Neural progenitor cell (in vitro differentiated cells): ENCODE data around the gene CYBC1.

Experiments
- EZH2phosphoT487 ChIP-seq: fragments of 200-600 bp; sonication (generic); IDR thresholded peaks from 2 replicates; pipeline ENCODE4 v1.6.1; 2017; ENCODE audit warnings: antibody characterized with exemption
- TF ChIP-seq, protein P1 (sequence below): fragments of 200-600 bp; sonication (generic); IDR thresholded peaks from 2 replicates; pipeline ENCODE4 v1.5.1; 2017; ENCODE audit warnings: antibody characterized with exemption, mild to moderate bottlenecking

GRCh38 chr17:82400830-82401229 lies 49.7 kb downstream of the CYBC1 start:
- no peak for TF ChIP-seq EZH2phosphoT487
- TF ChIP-seq, protein P1, sequence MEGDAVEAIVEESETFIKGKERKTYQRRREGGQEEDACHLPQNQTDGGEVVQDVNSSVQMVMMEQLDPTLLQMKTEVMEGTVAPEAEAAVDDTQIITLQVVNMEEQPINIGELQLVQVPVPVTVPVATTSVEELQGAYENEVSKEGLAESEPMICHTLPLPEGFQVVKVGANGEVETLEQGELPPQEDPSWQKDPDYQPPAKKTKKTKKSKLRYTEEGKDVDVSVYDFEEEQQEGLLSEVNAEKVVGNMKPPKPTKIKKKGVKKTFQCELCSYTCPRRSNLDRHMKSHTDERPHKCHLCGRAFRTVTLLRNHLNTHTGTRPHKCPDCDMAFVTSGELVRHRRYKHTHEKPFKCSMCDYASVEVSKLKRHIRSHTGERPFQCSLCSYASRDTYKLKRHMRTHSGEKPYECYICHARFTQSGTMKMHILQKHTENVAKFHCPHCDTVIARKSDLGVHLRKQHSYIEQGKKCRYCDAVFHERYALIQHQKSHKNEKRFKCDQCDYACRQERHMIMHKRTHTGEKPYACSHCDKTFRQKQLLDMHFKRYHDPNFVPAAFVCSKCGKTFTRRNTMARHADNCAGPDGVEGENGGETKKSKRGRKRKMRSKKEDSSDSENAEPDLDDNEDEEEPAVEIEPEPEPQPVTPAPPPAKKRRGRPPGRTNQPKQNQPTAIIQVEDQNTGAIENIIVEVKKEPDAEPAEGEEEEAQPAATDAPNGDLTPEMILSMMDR: no peak
